GM21529 (cell line): ENCODE data around the gene LHFPL3.
A peak's percentile ranks its signal among the peaks of the same experiment; 100 is the strongest.
"Not testable (repeated sequence)": the region's sequence is repeated elsewhere in the genome, so short reads cannot be mapped to it uniquely, and the experiment has no call there.

ENCODE experiments used
- ATAC-seq: cut with Tn5 transposase; IDR thresholded peaks from one replicate; pipeline ENCODE4 v1.9.1; 2021; ENCODE audit not compliant: unreplicated experiment

Gene LHFPL3

GRCh38 chr7:104572554-104572953 is 244.2 kb downstream of the LHFPL3 start:
- no peak for ATAC-seq

DNA sequence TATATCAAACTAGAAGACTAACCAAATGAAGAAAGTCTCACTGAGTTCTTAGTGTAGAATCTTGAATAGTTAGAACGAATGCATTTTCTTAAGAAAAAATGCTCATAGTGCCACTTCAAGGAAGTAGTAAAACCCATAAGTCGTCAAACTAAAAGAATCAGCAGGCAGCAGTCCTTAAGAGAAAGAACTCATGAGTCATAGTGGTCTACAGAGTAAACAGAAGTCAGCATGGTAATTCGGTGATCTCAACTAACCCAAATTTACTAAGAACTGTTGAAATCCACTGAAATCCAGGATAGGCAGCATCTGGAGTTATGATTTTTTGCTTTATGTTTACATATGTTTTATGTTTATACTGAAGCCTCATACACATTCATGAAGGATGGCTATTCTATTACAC is 256.2 kb downstream of the LHFPL3 start:
- no peak for ATAC-seq

- not testable (repeated sequence) for ATAC-seq
Observed at GRCh38 chr7:104595591-104595990, 267.2 kb downstream of the LHFPL3 start.

- ATAC-seq: no peak
Observed at GRCh38 chr7:104603957-104604356, 275.6 kb downstream of the LHFPL3 start.

DNA sequence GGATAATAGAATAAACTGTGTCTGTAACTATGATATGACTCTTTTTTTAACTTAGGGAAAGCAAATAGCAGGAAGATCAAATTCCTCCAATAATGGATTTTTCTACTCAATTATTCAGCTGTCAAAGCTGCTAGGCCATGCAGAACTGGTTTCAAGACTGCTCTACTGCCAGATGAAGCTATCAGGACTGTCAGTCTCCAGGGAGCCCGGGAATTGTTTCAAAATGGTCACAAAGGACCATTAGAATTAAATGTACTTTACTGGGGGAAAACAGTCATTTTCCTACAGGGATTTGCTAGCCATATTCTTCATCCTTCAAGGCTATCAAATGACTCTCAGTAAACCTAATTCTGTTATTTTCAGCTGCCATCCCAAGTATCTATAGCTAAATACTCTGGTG is 276.3 kb downstream of the LHFPL3 start:
- ATAC-seq: no peak

DNA sequence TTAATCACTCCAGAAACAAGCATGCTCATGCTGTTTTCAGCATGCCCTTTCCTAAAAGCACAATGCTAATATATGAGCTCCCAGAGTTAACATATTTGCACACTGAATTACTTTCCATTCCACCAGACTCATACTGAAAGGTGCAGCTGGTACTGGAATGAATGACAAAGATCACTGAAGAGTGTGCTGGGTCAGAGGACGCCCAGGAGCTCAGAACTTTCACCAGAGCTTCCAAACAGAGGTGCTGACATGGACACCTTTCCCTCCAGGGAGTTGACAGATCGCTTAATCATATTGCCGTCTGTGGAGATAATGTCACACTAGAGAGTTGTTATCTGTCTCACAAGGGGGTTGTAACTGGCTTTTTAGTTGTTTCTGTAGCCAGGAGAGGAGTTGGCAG is 292.9 kb downstream of the LHFPL3 start:
- ATAC-seq: peak; percentile 67

DNA sequence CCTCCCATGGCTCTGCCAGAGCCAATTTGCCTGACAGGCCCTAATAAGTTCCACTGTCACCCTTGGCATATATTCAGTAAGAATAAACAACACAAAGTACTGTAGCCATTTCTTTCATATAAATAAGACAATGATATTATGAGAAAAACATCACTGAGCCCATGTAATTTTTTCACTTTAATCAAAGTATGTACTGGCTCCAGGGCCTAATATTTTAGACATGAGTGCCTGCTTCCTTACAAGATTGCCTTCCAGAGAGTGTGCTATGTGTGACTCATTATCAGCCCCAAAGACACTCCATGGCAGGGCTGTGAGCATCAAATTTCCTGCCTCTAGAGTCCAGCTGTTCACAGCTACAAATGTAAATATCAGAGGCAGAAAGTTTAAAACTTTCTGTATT is 297.6 kb downstream of the LHFPL3 start:
- ATAC-seq: no peak

DNA sequence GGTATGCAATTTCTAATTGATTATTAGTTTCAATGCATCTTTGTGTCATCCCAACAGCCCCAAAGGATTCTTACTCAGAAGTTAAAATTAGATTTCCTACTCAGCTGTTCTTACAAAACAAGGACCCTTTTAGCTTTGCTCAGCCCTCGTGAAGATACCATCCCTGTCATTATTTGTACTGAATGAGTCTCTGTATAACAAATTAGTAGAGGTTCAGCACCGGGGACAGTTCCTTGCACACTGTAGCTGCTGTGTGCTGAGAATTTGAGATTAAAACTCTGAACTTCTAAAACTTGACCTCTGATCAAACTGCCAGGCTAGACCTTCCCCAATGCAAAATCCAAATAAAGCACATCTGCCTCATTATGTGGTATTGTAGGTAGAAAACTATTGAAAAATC is 299.1 kb downstream of the LHFPL3 start:
- ATAC-seq: no peak

DNA sequence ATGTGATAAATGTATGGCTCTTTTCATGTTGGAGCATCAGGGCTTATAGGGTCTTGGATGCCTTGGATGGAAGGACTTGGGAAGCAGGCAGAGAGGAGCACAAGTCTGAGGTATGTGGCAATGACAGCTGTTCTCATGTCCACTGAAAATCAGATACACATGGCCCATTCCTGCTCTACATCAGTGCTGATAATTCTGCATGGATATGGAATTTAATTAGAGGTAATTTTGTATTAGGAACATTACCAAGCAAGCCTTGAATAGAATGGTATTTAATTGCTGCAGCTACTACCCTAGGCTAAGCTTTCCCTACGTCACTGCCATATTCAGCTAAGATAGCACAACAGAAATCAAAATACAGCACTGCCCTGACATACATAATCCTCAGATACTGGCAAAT is 299.6 kb downstream of the LHFPL3 start:
- ATAC-seq: no peak

GRCh38 chr7:104629408-104629807 is 301.0 kb downstream of the LHFPL3 start:
- no peak for ATAC-seq

DNA sequence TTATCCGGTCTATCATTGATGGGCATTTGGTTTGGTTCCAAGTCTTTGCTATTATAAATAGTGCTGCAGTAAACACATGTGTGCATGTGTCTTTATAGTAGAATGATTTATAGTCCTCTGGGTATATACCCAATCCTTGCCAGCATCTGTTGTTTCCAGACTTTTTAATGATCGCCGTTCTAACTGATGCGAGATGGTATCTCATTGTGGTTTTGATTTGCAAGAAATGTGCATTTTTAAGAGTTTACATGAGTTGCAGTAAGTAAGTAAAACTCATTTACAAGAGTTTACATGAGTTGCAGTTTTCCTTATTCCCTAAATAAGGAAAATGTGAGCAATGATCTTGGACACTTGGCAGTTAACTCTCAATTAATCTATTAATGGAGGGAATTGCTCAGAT is 312.1 kb downstream of the LHFPL3 start:
- no peak for ATAC-seq

GRCh38 chr7:104642560-104642959 is 314.2 kb downstream of the LHFPL3 start:
- ATAC-seq: no peak

DNA sequence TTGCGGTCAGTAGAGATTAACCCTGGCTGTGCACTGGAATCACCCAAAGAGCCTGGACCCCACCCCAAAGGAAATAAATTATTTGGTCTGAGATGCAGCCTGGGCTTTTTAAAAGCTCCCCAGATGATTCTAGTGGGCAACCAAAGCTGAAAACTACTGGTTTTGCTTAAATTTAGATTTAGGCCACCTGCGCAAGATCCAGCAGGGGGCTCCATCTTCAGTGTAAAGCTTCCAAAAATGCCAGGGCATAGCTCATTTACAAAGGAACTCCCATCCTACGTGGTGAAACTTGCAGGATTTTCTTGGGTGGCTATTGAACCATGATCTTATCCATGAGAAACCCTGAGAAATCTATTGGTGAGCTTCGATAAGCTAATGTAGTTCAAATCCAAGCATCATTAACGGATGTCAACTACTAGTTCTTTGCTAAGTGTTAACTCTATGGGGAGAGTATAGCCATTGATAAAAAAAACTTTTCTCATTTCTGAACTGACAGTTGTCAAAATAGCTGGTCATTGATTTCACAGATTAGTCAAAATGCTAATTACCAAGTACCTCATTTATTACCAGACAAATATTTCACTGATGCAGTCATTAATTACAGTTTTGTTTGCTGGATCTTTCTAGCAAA is 315.3 kb downstream of the LHFPL3 start:
- no peak for ATAC-seq

GRCh38 chr7:104650991-104651640 is 322.7 kb downstream of the LHFPL3 start:
- no peak for ATAC-seq

- ATAC-seq: no peak
Observed at GRCh38 chr7:104652434-104652833, 324.0 kb downstream of the LHFPL3 start.

GRCh38 chr7:104652865-104653264 is 324.5 kb downstream of the LHFPL3 start:
- no peak for ATAC-seq

DNA sequence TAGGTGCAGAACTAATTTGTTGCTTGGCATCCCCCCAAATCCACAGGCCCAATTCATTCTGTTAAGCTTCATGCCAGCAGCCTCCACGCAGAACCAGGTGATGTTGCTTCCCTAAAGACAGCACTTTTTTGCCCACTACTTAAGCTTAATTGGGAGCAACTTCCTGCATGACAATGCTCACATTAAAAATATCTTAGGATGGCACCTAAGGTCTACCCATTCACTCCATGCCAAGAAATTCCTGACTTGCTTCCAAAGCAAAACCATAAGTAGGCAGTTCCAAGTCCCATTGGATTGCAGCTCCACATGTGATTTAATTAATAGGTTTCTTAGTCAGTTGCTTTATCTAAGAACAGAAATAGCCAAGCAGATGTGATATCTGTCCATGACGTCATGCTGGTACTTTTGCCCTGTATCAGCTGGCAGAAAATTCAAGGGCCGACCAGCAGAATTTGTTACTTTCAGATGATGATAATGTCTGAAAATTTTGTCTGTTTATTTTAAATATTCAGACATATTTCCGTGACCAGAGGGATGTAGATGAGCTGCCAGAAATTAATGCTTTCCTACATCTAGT is 325.5 kb downstream of the LHFPL3 start:
- ATAC-seq: no peak

- no peak for ATAC-seq
Observed at GRCh38 chr7:104655592-104655991, 327.2 kb downstream of the LHFPL3 start.

DNA sequence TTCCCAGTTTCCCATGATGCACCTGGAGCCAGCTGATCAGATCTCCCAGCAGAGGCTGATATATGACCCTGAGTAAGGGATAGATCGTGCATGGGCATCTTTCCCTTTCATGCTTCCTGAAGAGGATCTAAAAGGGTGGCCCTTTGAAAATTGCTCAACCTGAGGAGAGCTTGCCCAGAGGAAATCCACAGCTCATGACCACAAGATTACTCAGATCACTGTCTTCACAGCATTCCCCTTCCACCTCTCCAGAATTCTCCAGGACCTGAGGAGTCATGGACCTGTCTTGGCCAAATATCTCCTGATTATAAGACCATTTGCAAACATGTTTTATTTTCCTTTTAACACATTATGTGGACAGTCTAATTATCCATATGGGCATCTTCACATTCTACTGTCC is 328.1 kb downstream of the LHFPL3 start:
- no peak for ATAC-seq

- no peak for ATAC-seq
Observed at GRCh38 chr7:104657134-104657533, 328.7 kb downstream of the LHFPL3 start.

DNA sequence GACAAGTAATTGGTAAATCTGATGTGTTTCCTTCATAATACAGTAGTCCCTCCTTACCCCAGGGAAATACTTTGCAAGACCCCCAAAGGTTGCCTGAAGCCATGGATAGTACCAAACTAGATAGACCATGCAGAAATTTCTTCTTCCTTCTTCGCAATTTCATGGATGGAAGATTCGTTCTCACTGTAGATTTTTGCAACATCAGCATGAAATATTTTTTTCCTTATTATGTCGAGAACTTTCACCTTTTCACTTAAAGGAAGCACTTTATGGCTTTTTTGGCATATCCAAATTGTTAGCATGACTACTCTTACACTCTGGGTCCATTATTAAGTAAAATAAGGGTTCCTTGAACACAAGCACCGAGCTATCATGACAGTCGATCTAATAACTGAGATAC is 333.2 kb downstream of the LHFPL3 start:
- ATAC-seq: no peak

GRCh38 chr7:104664648-104665047 is 336.2 kb downstream of the LHFPL3 start:
- no peak for ATAC-seq

GRCh38 chr7:104677587-104677986 is 349.2 kb downstream of the LHFPL3 start:
- no peak for ATAC-seq
